Occipital lobe (tissue), 2 donors: Measurements from ENCODE around the gene RPIA. TPM values are rescaled to one million over a fixed set of nuclear protein-coding genes. Genes with fewer than 3 reads are reported as not detected.
"Not testable (repeated sequence)": the region's sequence is repeated elsewhere in the genome, so short reads cannot be mapped to it uniquely, and the experiment has no call there.

Source experiments
- DNase-seq: peaks from one replicate; lab custom pipeline; 2025; lab: John Stamatoyannopoulos, UW
- total RNA-seq: library from RNA; depleted of rRNA; stranded (reverse); fragments of >200 nt; gene quantifications from one replicate; pipeline ENCODE4 v1.2.3, GENCODE V29; 2014

The RPIA gene
- total RNA-seq, 1 donor from 2014 or later = 10.5 TPM

GRCh38 chr2:88733155-88733902 is 41.9 kb downstream of the RPIA start:
- no peak for DNase-seq

GRCh38 chr2:88735133-88735532 is 43.7 kb downstream of the RPIA start:
- no peak for DNase-seq

- DNase-seq = no peak
These were observed 44.4 kb downstream of the RPIA start for GRCh38 chr2:88735853-88736252.

- DNase-seq = no peak
These were observed 45.0 kb downstream of the RPIA start for GRCh38 chr2:88736437-88736836.

GRCh38 chr2:88737385-88737784 is 45.9 kb downstream of the RPIA start:
- DNase-seq = no peak

GRCh38 chr2:88738271-88738670 is 46.8 kb downstream of the RPIA start:
- no peak for DNase-seq

GRCh38 chr2:88739985-88740600 is 48.6 kb downstream of the RPIA start:
- DNase-seq = peak; percentile 23

- no peak for DNase-seq
These were observed 55.5 kb downstream of the RPIA start for GRCh38 chr2:88746929-88747490.

- DNase-seq = no peak
These were observed 56.5 kb downstream of the RPIA start for GRCh38 chr2:88747990-88748389.

GRCh38 chr2:88751768-88752167 is 60.3 kb downstream of the RPIA start:
- DNase-seq = no peak

- DNase-seq = no peak
These were observed 62.5 kb downstream of the RPIA start for GRCh38 chr2:88753833-88754584.

GRCh38 chr2:88754585-88755320 is 63.3 kb downstream of the RPIA start:
- DNase-seq = no peak

GRCh38 chr2:88755836-88756235 is 64.4 kb downstream of the RPIA start:
- DNase-seq = no peak

- DNase-seq = no peak
These were observed 65.6 kb downstream of the RPIA start for GRCh38 chr2:88757025-88757424.

GRCh38 chr2:88758702-88759101 is 67.2 kb downstream of the RPIA start:
- DNase-seq = not testable (repeated sequence)

- DNase-seq = no peak
These were observed 69.5 kb downstream of the RPIA start for GRCh38 chr2:88760819-88761598.

GRCh38 chr2:88764141-88764849 is 72.8 kb downstream of the RPIA start:
- no peak for DNase-seq

- no peak for DNase-seq
These were observed 73.3 kb downstream of the RPIA start for GRCh38 chr2:88764850-88765153.

GRCh38 chr2:88765154-88765888 is 73.8 kb downstream of the RPIA start:
- DNase-seq = peak; percentile 60
